DMS53 treated with DMSO at 0.1 percent for 48 hours (cell line): ENCODE data around the gene IGSF9B.

ENCODE experiments used
- DNase-seq: peaks from one replicate; lab custom pipeline; 2025; ENCODE audit not compliant: unreplicated experiment; lab: John Stamatoyannopoulos, UW

Gene IGSF9B

DNA sequence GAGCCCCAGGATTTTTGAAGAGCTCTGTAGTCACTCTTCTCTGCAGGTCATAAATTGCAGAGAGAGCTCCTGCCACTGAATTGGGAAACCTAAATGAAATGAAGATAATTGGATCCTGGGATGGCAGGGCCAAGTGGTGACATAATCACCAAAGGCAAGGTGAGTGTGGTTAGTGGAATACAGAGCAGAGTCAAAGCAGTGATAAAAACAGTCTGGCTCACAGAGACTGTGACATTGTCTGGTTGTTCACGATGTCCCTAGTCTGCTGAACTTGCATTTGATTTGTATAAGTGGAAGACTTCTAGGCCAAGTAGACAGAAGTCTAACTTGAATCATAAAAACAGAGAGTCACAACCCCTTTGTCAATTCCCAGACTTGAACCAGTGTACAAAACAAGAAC, 84.6 kb downstream of the IGSF9B start:
- no peak for DNase-seq

DNA sequence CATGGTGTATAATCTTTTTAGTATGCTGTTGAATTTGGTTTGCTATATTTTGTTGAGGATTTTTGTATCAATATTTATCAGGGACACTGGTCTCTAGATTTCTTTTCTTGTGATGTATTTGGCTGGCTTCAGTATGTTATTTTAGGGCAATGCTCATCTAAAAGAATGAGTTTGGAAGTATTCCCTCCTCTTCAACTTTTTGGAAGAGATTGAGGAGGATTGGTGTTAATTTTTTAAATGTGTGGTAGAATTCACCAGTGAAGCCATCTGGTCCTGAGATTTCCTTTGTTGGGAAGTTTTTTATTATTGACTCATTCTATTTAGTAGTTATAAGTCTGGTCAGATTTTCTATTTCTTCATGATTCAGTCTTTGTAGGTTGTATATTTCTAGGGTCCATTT, 89.3 kb downstream of the IGSF9B start:
- no peak for DNase-seq

DNA sequence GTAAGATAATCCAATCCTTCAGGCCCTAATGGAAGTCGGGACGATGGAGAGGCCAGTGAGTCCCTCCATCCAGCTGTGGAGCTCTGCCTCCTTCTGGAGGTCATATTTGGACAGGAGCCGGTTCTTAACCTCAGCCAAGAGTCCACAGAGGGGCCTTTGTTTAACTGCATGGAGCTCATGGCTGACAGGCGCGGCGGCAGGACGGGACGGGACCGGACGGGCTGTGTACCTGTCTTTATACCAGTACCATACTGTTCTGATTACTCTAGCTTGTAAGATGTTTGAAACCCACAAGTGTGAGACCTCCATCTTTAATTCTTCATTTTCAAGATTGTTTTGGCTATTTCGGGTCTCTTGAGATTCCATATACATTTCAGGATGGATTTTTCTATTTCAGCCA, 91.3 kb downstream of the IGSF9B start:
- no peak for DNase-seq

DNA sequence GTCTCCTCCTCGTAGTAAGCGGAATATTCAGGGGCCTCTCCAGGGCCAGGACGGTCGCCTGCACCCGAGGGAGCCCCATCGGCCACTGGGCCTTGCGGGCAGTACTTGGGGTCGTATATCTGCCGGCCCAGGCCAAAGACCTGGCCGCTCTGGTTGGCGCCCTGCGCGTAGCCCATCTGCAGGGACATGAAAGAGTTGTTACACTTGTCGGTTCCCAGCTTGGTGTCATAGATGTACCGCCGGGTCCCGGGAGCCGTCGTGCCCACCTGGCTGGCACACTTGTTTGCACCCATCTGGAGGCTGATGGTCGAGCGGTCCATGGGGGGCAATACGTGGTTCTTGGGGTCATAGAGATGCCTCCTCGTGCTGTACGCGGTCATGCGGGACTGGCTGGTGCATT, 92.0 kb downstream of the IGSF9B start:
- no peak for DNase-seq

DNA sequence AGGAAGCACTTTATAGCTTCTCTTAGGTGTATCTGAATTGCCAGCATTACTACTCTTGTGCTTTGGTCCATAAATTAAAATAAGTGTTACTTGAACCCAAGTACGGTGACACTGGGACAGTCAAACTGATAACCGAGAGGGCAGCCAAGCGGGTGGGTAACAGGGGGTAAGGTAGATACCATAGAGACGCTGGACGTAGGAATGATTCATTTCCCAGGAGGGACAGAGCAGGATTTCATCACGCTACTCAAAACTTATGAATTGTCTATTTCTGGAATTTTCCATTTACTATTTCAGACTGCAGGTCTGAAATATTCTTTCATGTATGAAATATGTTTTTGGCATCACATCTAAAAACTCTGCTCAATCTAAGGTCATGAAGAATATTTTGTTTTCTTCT, 96.6 kb downstream of the IGSF9B start:
- DNase-seq, result no peak
